ENCODE measurements around the gene TMEM239. TPM values are rescaled to one million over a fixed set of nuclear protein-coding genes. Genes with fewer than 3 reads are reported as not detected.

TMEM239 gene
- total RNA-seq, 2 donors from 2014 or later: not detected

GRCh38 chr20:2859330-2860121 lies 43.4 kb downstream of the TMEM239 start:
- Mint-ChIP-seq H3K27ac (peak overlapping the region in 1 of 2 donors; percentile 69), H3K36me3 (no peaks in the 10 kb centered on the region), H3K9me3 (no peaks in the 10 kb centered on the region)
- ATAC-seq (no peak), DNase-seq (ENCODE audit: low spot score in 2 of 2) (no peak)

GRCh38 chr20:2864626-2865025 lies 48.5 kb downstream of the TMEM239 start:
- Mint-ChIP-seq H3K9me3 (no peaks in the 10 kb centered on the region), H3K36me3 (no peaks in the 10 kb centered on the region), H3K27ac (no peak overlapping the region)
- ATAC-seq (no peak), DNase-seq (ENCODE audit: low spot score in 2 of 2) (no peak)

GRCh38 chr20:2865101-2865500 lies 48.9 kb downstream of the TMEM239 start:
- no peaks in the 10 kb centered on the region for H3K36me3 Mint-ChIP-seq

DNA sequence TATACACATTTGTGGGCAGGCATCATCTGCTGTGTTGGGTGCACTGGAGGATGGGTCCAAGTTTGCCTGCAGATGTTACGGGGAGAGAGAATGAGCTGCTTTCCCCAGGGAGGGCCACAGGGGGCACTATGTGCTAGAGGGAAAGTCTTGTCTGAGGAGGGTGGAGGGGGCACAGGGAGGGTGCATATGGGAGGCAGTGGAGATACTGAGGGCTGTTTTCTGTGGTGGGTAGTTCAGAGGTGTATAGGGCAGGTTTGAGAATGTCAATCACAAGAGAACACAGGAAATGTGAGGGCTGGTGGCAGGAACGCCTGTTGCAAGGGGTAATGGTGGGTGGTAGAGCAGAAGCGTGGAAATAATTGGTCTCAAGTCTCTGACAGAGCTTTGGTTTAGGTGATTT lies 49.5 kb downstream of the TMEM239 start:
- no peaks in the 10 kb centered on the region for H3K36me3 Mint-ChIP-seq
- ATAC-seq (peak; percentile 46 to 67), DNase-seq (ENCODE audit: low spot score in 2 of 2) (peak in 1 of 2 donors; percentile 26)
- no peaks in the 10 kb centered on the region for H3K9me3 Mint-ChIP-seq
- H3K27ac Mint-ChIP-seq: peak overlapping the region in 1 of 2 donors; percentile 40

More at GRCh38 chr20:2865101-2865500, 48.9 kb downstream of the TMEM239 start:
- H3K9me3 Mint-ChIP-seq: no peaks in the 10 kb centered on the region
- DNase-seq (ENCODE audit: low spot score in 2 of 2): no peak
- H3K27ac Mint-ChIP-seq: peak overlapping the region; percentile 40 to 57
- no peak for ATAC-seq

DNA sequence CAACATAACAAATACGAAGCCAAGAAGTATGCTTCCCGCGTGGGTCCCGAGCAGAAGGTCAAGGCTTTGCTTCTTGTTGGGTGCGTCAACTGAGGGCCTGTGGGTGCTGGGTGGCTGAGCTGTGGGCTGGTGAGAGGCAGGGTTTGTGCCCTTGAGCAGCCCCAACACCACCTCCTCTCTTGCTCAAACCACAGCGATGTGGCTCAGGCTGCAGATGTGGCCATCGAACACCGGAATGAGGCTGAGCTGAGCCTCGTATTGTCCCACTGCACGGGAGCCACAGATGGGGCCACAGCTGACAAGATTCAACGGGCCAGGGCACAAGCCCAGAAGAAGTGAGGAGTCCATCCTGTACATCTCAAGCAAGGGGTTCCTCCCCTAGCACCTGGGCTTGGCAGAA lies 50.1 kb downstream of the TMEM239 start:
- H3K27ac Mint-ChIP-seq: peak overlapping the region in 1 of 2 donors; percentile 40
- H3K9me3 Mint-ChIP-seq: no peaks in the 10 kb centered on the region
- DNase-seq (ENCODE audit: low spot score in 2 of 2) (no peak), ATAC-seq (peak in 1 of 2 donors; percentile 47)
- no peaks in the 10 kb centered on the region for H3K36me3 Mint-ChIP-seq

DNA sequence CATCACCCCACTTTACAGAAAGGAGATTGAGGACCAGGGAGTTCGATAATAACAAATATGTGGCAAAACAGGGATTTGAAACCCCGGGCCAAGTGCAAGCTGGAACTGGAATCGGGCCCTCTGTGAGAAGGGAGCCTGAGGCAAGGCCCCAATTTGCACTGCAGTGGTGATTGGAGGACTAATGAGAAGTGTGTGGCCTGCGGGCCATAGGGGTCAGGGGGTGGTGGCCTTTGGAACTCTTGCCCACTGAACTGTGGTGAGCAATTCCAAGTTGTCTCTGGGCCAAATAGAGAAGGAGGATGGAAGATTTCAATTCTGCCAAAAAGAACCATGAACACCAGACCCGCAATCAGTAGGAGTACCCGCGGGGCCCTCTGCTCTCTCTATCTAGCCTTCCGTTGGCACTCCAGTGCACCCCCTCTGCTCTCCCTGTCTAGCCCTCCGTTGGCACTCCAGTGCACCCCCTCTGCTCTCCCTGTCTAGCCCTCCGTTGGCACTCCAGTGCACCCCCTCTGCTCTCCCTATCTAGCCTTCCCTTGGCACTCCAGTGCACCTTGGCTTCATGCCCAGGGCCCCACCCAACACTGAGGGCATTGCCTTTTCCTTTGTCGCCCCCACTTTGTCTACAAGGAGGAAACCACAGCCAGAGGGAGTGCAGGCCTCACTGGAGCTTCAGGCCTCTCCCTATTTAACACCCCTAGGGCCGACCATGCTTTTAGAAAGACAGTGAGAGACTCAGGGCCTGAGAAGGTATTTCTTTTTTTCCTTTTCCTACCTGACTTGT lies 51.1 kb downstream of the TMEM239 start:
- ATAC-seq (no peak), DNase-seq (ENCODE audit: low spot score in 2 of 2) (no peak)
- H3K9me3 Mint-ChIP-seq: no peaks in the 10 kb centered on the region
- no peak overlapping the region for H3K27ac Mint-ChIP-seq
- no peaks in the 10 kb centered on the region for H3K36me3 Mint-ChIP-seq

Other genes with a start within 250 kb of the TMEM239 start
- 100 to 1,000 TPM; 324 to 443 TPM for gene NOP56, start 163.7 kb upstream of the TMEM239 start, total RNA-seq
- 100 to 1,000 TPM; 129 to 150 TPM for gene IDH3B, start 152.1 kb upstream of the TMEM239 start, total RNA-seq
- 1 to 10 TPM; 4.0 to 8.3 TPM for gene EBF4, start 123.6 kb upstream of the TMEM239 start, total RNA-seq
- 1 to 10 TPM; 1.1 to 3.5 TPM for gene CPXM1, start 15.7 kb upstream of the TMEM239 start, total RNA-seq
- gene C20orf141, start 1.4 kb upstream of the TMEM239 start, total RNA-seq: not detected
- gene PCED1A, start 24.3 kb downstream of the TMEM239 start, total RNA-seq: 10 to 100 TPM; 29.5 to 33.6 TPM
- gene VPS16, start 24.4 kb downstream of the TMEM239 start, total RNA-seq: 10 to 100 TPM; 45.7 to 52.0 TPM
- gene PTPRA, start 57.1 kb downstream of the TMEM239 start, total RNA-seq: 10 to 100 TPM; 37.8 to 55.8 TPM
- 1 to 10 TPM in 1 of 2 donors, under 1 TPM in 1; 0.99 to 2.5 TPM for gene GNRH2, start 227.3 kb downstream of the TMEM239 start, total RNA-seq
- gene MRPS26, start 229.7 kb downstream of the TMEM239 start, total RNA-seq: 10 to 100 TPM; 39.3 to 60.0 TPM